Left colon (tissue), 2 donors: Measurements from ENCODE around the gene FIBIN. TPM values are rescaled to one million over a fixed set of nuclear protein-coding genes. Genes with fewer than 3 reads are reported as not detected.
A peak's percentile ranks its signal among the peaks of the same experiment; 100 is the strongest.
"Not testable (repeated sequence)": the region's sequence is repeated elsewhere in the genome, so short reads cannot be mapped to it uniquely, and the experiment has no call there.

Experiments used
- ATAC-seq: fragments of 200-7000 bp; cut with Tn5 transposase; one replicate; pipeline ENCODE4 v1.9.1; 2020; ENCODE audit warnings: mild to moderate bottlenecking, moderate library complexity
- DNase-seq, 2 donors: peaks; one replicate each; pipeline ENCODE4 v3.0.0-alpha.2; 2020
- intact Hi-C, 2 donors: fragments of 100-400 bp; cut with DNase I in 1 of 2; cut with micrococcal nuclease in 1 of 2; formaldehyde crosslinking; loops; one replicate each; pipeline versions ENCODE4 v1.11.2 to v1.14.0; 2022; cut with DNase I, micrococcal nuclease
- long read RNA-seq: library from polyadenylated mRNA; unstranded; transcript quantifications from one replicate; pipeline ENCODE4 v2.0.0, GENCODE V29; 2021
- total RNA-seq, 2 donors: library from RNA; stranded (reverse); fragmentation: NEBNext Ultra II Directional; extraction: Animal tissue kit (Norgen Biotek cat#: 25700); gene quantifications; one replicate each; pipeline ENCODE4 v1.2.1, GENCODE V29; 2021
- donor health status: DM: no; HTN: no; CAD: no.
- donor health status: DM: yes; HTN: yes; CAD: no.

The FIBIN gene
- 1 to 10 TPM; 1.3 to 5.1 TPM for total RNA-seq
- long read RNA-seq, partial matches to known transcripts: 0 of 2 reads
- long read RNA-seq, other reads (novel, unspliced or antisense): 1 of 2 reads

DNA sequence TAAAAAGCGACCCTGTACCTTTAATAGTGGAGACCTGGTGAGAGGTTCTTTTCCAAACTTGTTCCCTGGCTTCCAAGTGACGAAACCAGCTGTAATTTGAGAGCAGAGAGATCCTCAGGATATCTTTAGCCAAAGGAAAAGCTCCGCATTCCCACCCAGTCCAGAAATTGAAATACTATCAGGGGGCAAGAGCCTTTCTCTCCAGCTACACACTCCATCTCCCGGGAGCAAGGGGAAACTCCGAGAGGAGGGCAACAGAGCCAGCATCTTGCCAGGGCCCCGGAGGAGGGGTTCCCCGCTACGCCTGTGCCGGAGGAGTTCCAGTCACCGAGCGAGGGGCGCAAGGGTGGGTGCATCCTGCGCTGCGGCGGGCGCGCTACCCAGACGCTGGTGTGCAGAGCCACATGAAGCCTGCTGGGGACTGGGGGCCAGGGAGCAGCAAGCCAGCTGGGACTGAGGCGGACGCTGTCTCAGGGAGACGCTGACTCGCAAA is at the start of gene FIBIN:
FIBIN (plus strand) TSS at position 148 of the 493 bp plus-strand sequence. CDS start 415 bp downstream, outside the sequence.
- intact Hi-C loops: no loop called here
- DNase-seq (no peak), ATAC-seq (no peak)

GRCh38 chr11:26944866-26945664 is 48.8 kb upstream of the FIBIN start:
- no peak for DNase-seq
- ATAC-seq: no peak
- intact Hi-C loops: no loop called here

DNA sequence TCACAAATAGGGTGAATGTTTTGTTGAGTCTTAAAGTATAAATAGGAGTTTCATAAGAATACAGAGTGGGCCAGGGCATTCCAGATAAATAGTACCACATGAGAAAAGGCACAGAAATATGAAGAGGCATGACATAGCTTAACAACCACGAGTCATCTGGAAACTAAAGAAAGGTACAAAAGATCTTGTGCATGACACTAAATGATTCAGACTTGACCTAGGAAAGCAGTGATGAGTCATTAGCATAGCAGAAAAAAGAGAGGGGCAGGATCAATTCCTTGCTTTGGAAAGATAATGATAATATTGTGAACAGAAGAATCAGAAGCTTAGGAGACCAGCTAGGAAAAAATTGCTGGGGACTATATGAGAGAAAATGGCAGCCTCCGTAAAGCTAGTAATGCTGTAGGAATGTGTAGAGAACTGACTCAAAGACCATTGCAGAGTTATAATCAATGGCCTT is 47.6 kb upstream of the FIBIN start:
- no peak for DNase-seq
- intact Hi-C loops: no loop called here
- no peak for ATAC-seq

DNA sequence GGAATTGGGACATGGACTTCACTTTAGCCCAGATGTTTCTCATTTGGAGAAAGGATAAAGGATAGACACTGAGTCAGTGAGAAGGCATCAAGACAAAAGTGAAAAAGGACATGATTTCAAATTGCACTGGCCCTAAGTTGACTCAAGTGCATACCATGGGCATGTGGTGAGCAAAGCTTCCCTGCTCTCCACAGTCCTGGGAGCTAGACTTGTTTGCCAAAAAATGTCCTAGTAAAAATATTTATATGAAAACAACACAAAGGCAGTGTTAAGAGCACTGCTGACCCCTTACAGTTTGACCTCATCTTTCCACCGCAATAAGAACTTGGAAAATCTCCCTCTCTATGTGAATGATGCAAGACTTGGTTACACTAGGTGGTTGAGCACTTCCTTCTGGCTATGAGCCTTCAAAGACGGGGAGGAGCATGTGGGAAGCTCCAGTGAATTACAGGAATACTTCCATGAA is 46.5 kb upstream of the FIBIN start:
- peak; percentile 34 for ATAC-seq
- intact Hi-C loops: no loop called here

GRCh38 chr11:26947904-26948639 is 45.8 kb upstream of the FIBIN start:
- ATAC-seq (no peak), DNase-seq (no peak)
- intact Hi-C loops: no loop called here

More for the DNA sequence above, 46.5 kb upstream of the FIBIN start:
- peak in 1 of 2 donors; percentile 30 for DNase-seq

DNA sequence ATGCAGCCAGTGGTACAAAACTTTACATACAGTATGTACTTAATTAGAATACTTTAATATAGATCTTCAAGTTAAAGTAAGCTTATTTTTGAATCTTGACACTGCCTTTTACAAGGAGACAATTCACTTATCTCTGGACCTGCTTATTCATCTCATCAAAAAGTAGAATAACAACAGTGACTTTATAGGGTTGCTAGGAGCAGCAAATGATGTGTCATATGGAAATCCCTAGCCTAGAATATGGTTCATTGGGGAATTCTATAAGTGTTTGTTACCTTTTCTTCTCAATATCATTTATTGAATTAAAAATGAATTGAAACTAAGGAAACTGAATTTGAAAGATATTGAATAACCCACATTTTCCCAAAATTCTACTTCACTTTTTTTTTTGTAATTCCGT is 45.0 kb upstream of the FIBIN start:
- intact Hi-C loops: no loop called here
- ATAC-seq: no peak

DNA sequence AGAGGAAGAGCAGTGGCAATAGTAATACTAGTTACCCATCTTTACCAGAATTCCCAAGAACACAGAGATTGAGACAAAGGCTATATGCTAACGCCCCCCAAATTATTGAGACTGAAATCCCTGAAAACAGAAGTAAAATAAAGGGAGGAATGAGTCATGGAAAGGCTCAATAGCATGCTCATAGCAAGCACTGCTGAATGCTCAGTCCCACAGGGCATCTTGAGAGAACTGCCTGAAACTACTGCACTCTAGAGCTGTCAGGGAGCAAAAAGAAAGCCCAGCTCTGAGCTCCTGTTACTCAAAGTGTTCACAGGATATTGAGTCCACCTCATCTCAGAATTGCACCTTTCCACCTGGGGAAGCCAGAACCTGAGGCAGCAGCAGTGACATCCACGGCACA is 44.1 kb upstream of the FIBIN start:
- ATAC-seq (no peak), DNase-seq (no peak)
- intact Hi-C loops: no loop called here

More for the DNA sequence above, 45.0 kb upstream of the FIBIN start:
- no peak for DNase-seq

GRCh38 chr11:26950260-26950719 is 43.6 kb upstream of the FIBIN start:
- ATAC-seq: no peak
- peak in 1 of 2 donors; percentile 7 for DNase-seq
- intact Hi-C loops: no loop called here

GRCh38 chr11:26951809-26952515 is 42.0 kb upstream of the FIBIN start:
- no peak for DNase-seq
- intact Hi-C loops: no loop called here
- ATAC-seq: no peak

- no peak for ATAC-seq
Observed at GRCh38 chr11:26953770-26954392, 40.0 kb upstream of the FIBIN start.

DNA sequence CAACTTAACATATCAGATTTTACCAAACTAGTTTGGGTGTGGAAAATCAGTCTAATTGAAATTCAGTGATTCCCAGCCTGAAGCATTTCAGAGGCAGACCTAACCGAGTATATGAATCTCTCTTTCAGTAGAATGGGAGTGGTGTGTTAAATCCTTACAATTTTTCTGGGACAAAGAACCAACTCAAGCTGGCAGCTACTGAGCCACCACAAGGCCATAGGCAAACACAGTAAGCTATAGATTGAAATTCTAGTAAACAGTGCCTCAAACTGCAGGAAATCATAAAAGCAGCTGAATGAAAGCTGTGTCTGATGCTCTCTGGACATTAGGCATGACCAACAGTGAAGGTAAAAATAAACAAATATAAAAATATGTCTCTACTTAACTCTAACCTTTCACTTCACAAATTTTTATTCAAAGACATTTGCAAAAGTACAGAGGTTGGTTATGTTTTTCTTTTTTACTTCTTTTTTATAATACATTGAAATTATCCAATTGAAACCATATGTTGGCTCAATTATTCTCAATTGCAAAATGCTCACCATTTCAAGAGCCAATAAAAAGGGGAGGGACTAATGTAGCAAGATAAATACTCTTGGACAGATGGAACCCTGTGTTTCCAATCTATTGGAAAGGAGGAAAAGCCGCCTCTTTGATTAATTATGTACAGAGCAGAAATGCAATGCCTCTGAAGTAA is 35.8 kb upstream of the FIBIN start:
- intact Hi-C loops: no loop called here
- ATAC-seq: no peak
- DNase-seq: no peak

More at GRCh38 chr11:26953770-26954392, 40.0 kb upstream of the FIBIN start:
- DNase-seq: no peak
- intact Hi-C loops: no loop called here

DNA sequence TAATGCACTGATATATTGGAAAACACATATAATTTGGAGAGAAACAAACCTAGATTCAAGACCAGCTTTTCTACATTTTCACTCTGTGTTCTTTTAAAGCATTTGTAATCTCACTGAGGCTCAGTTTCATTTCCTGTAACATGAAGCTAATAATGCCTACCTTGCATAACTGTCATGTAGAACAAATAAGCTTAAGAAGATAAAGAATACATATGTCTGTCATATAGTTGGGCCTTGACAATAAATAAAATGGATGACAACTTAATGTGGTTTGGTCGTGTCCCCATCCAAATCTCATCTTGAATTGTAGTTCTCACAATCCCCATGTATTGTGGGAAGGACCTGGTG is 35.2 kb upstream of the FIBIN start:
- no peak for ATAC-seq
- intact Hi-C loops: no loop called here
- no peak for DNase-seq

DNA sequence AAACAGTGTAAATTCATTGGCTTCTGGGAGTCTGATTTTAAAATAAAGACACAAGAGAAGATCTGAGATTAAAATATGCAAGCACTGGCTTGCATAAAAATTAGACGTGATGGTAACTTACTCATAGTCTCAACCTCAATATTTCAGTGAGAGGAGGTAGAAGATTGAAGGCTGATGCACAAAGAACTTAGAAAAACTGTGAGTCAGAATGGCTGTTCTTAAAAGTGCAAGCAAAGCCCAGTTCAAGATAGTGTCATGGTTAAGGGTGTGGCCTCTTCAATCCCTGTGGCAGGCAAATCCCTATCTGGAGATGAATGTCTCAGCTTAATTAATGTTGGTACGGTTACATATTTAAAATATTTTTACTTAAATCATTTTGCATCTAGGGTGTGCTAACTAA is 33.6 kb upstream of the FIBIN start:
- no peak for DNase-seq
- no peak for ATAC-seq
- intact Hi-C loops: no loop called here

- ATAC-seq (no peak), DNase-seq (no peak)
- intact Hi-C loops: no loop called here
Observed at GRCh38 chr11:26963764-26964163, 30.1 kb upstream of the FIBIN start.

DNA sequence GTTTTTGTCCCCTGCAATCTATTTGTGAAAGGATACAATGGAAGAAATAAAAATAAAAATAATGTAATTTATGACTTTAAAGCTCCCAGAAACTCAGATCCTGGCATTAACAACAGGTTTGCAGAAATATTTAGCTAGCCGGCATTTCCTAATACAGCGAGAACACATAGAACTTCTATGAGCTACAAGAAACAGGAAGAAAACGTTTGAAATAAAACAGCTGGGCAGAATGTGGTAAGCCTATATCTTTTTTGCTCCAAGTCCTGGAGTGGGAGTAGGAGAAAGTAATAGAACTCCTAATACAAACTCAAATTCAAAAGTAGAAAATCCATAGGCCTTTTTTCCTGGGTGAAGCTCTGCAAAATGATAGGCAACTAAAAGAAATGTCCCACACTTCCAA is 29.6 kb upstream of the FIBIN start:
- no peak for DNase-seq
- intact Hi-C loops: no loop called here
- no peak for ATAC-seq

GRCh38 chr11:26964847-26965485 is 28.9 kb upstream of the FIBIN start:
- ATAC-seq, DNase-seq, intact Hi-C loops: not testable (repeated sequence)

GRCh38 chr11:26971961-26972360 is 22.0 kb upstream of the FIBIN start:
- intact Hi-C loops: no loop called here
- DNase-seq (no peak), ATAC-seq (no peak)
